ENCODE results near the gene PNPLA7.

The PNPLA7 gene

DNA sequence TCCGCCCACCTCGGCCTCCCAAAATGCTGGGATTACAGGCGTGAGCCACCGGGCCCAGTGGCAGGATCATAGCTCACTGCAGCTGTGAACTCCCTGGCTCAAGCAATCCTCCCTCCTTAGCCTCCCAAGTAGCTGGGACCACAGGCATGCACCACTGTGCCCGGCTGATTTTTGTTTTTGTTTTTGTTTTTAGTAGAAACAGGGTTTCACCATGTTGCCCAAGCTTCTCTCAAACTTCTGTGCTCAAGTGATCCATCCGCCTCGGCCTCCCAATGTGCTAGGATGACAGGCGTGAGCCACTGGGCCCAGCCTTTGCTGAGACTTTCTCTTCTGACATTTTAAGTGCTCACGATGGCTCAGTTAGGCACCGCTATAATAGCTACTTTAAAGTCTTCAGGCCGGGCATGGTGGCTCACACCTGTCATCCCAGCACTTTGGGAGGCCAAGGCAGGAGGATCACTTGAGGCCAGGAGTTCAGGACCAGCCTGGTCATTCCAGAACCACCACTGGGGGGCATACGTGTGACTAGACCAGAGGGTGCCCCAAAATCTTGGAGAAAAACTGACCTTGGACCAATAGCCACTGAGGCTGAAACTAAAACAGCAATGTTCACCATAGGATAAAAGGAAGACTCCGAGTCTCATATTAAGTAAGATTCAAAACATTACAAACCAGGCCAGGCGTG lies 106.0 kb downstream of the PNPLA7 start:
- CTCF ChIA-PET: no interaction called here

DNA sequence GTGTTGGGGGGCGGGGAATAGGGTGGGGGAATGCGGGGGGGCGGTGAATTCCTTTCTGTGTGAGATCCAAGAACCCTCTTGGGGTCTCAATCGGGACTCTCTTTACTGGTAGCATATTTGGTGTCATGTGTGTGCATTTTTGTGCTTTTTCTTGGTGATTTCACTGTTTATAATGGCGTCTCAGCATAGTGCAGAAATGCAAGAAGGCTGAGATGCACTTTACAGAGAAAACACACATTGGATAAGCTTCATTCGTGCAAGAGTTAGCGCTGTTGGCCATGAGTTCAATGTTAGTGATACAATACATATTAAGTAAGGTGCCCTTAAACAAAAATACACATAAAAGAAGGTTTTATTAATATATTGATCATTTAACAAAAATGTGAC lies 108.3 kb downstream of the PNPLA7 start:
- ChIA-PET CTCF (interaction anchor here (1.2 kb wide), 1 partner anchor 19 kb away, joined by 4 read pairs; the partner anchor contains the start of gene EXD3), POLR2A (interaction anchor here (1.0 kb wide), 1 partner anchor 19 kb away, joined by 5 read pairs; the partner anchor contains the start of genes EXD3 and NOXA1)
- no peak for TF ChIP-seq FOXM1 (IDR thresholded peaks at IDR 0.05; ENCODE audit: borderline replicate concordance)
- no peak for TF ChIP-seq CTBP1 (IDR thresholded peaks at IDR 0.05; ENCODE audit: borderline replicate concordance)
- no peak for TF ChIP-seq ARNT (IDR thresholded peaks at IDR 0.05)
- TF ChIP-seq ZNF384 (IDR thresholded peaks at IDR 0.05): no peak
- no peak for TF ChIP-seq SUZ12 (IDR thresholded peaks at IDR 0.05)
- TF ChIP-seq ELF4 (IDR thresholded peaks at IDR 0.05): no peak
- TF ChIP-seq LEF1 (IDR thresholded peaks at IDR 0.05; ENCODE audit: borderline replicate concordance): no peak
- TF ChIP-seq TARDBP (IDR thresholded peaks at IDR 0.05): no peak
- no peak for TF ChIP-seq L3MBTL2 (conservative IDR thresholded peaks at IDR 0.05)
- TF ChIP-seq SP1 (IDR thresholded peaks at IDR 0.05): no peak
- no peak for TF ChIP-seq NFRKB (IDR thresholded peaks at IDR 0.05)
- no peak for TF ChIP-seq FOXK2 (IDR thresholded peaks at IDR 0.05)
- no peak for DNase-seq (ENCODE audit: extremely low spot score)

More for the DNA sequence above, 106.0 kb downstream of the PNPLA7 start:
- DNase-seq (ENCODE audit: extremely low spot score): no peak
- POLR2A ChIA-PET: interaction anchor here (0.9 kb wide), 1 partner anchor 21 kb away, joined by 3 read pairs; the partner anchor contains the start of genes EXD3 and NOXA1
- no peak for TF ChIP-seq CTBP1 (IDR thresholded peaks at IDR 0.05; ENCODE audit: borderline replicate concordance)
- TF ChIP-seq FOXK2 (IDR thresholded peaks at IDR 0.05): no peak
- no peak for TF ChIP-seq BHLHE40 (IDR thresholded peaks at IDR 0.05; ENCODE audit: borderline replicate concordance)
- no peak for TF ChIP-seq HDGF (IDR thresholded peaks at IDR 0.05; ENCODE audit: borderline replicate concordance)
- TF ChIP-seq, protein P1, sequence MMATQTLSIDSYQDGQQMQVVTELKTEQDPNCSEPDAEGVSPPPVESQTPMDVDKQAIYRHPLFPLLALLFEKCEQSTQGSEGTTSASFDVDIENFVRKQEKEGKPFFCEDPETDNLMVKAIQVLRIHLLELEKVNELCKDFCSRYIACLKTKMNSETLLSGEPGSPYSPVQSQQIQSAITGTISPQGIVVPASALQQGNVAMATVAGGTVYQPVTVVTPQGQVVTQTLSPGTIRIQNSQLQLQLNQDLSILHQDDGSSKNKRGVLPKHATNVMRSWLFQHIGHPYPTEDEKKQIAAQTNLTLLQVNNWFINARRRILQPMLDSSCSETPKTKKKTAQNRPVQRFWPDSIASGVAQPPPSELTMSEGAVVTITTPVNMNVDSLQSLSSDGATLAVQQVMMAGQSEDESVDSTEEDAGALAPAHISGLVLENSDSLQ (IDR thresholded peaks at IDR 0.05): no peak
- no peak for TF ChIP-seq SP1 (IDR thresholded peaks at IDR 0.05)
- no peak for TF ChIP-seq NFRKB (IDR thresholded peaks at IDR 0.05)
- TF ChIP-seq L3MBTL2 (conservative IDR thresholded peaks at IDR 0.05): no peak
- TF ChIP-seq ZNF384 (IDR thresholded peaks at IDR 0.05): no peak
- TF ChIP-seq FOXM1 (IDR thresholded peaks at IDR 0.05; ENCODE audit: borderline replicate concordance): no peak
- TF ChIP-seq TARDBP (IDR thresholded peaks at IDR 0.05): no peak
- no peak for TF ChIP-seq ARNT (IDR thresholded peaks at IDR 0.05)
- no peak for TF ChIP-seq FOXA1 (IDR thresholded peaks at IDR 0.05)
- no peak for TF ChIP-seq SUZ12 (IDR thresholded peaks at IDR 0.05)

DNA sequence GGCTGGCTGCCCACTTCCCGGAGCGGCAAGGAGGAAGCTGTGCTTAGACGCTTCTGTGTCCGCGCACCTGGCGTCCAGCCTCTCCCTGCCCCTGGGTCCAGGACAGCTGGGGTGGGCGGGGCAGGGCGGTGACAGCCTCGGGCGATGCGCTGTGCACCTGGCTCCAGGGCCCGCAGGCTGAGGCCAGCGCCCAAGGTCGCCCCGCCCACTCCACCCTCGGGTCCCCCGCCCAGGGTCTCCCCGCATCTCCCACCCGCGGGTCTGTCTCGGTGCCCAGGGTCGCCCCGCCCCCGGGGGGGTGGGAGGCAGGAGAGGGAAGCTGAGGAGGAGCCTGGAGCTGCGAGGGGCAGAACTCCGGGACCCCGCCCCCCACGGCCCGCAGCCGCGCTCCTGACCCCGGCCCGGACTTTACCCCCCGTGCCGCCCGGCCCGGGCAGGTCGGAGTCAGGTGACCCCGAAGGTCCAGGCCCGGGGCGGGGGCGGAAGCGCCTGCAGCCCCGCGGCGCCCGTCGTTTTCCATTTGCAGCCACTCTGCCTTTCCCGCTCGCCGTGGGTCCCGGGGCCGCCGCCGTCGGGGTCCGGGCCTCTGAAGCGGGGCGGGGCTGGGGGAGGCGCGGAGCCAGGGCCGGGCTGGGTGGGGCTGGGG lies 108.8 kb downstream of the PNPLA7 start, which contains the start of gene ENTPD8:
Gene ENTPD8, minus strand, starts transcription at position 69 of the 646 bp plus-strand sequence. CDS start 3,072 bp downstream, outside the sequence.
- DNase-seq (ENCODE audit: extremely low spot score): peak; percentile 62
- no peak for TF ChIP-seq L3MBTL2 (conservative IDR thresholded peaks at IDR 0.05)
- TF ChIP-seq, protein P1 (IDR thresholded peaks at IDR 0.05): no peak
- no peak for TF ChIP-seq SP1 (IDR thresholded peaks at IDR 0.05)
- no peak for TF ChIP-seq LEF1 (IDR thresholded peaks at IDR 0.05; ENCODE audit: borderline replicate concordance)
- TF ChIP-seq ARNT (IDR thresholded peaks at IDR 0.05): no peak
- TF ChIP-seq TARDBP (IDR thresholded peaks at IDR 0.05): no peak
- TF ChIP-seq ELF4 (IDR thresholded peaks at IDR 0.05): no peak
- TF ChIP-seq HDGF (IDR thresholded peaks at IDR 0.05; ENCODE audit: borderline replicate concordance): no peak
- TF ChIP-seq NFRKB (IDR thresholded peaks at IDR 0.05): no peak
- no peak for TF ChIP-seq FOXA1 (IDR thresholded peaks at IDR 0.05)
- TF ChIP-seq FOXK2 (IDR thresholded peaks at IDR 0.05): no peak
- TF ChIP-seq ZNF384 (IDR thresholded peaks at IDR 0.05): no peak
- TF ChIP-seq BHLHE40 (IDR thresholded peaks at IDR 0.05; ENCODE audit: borderline replicate concordance): no peak
- TF ChIP-seq CTBP1 (IDR thresholded peaks at IDR 0.05; ENCODE audit: borderline replicate concordance): no peak
- no peak for TF ChIP-seq SUZ12 (IDR thresholded peaks at IDR 0.05)
- TF ChIP-seq FOXM1 (IDR thresholded peaks at IDR 0.05; ENCODE audit: borderline replicate concordance): no peak
- CTCF ChIA-PET: interaction anchor here (1.2 kb wide), 1 partner anchor 19 kb away, joined by 4 read pairs; the partner anchor contains the start of gene EXD3
- POLR2A ChIA-PET: interaction anchor here (1.0 kb wide), 1 partner anchor 18 kb away, joined by 5 read pairs; the partner anchor contains the start of genes EXD3 and NOXA1

DNA sequence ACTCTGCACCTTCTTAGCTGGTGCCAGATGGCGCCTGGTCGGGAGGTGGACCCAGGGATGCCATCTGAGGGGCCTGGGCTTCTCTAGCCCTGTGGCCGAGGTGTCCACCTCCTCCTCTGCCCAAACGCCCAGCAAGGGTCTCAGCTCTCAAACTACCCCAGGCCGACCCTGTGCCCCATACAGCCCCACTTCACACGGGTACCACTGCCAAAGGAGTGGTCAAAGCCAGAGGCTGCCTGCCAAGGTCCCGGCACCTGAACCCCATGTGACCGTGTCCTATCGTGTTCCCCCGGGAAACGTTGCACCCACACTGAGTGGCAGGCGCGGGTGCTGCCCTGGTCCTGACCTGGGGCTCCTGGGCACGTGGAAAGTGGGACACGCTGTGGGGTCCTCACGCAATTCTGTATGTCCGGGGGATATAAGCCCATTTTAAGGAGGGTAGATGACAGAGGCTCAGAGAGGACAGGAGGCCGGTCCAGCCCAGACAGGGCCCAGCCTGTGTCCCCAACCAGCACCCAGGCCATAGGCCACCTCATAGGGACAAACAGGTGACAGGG lies 111.0 kb downstream of the PNPLA7 start:
- DNase-seq (ENCODE audit: extremely low spot score): no peak
- POLR2A ChIA-PET: interaction anchor here (0.9 kb wide), 1 partner anchor 16 kb away, joined by 3 read pairs; the partner anchor contains the start of genes EXD3 and NOXA1
- CTCF ChIA-PET: no interaction called here
- no peak for TF ChIP-seq CTBP1 (IDR thresholded peaks at IDR 0.05; ENCODE audit: borderline replicate concordance)
- no peak for TF ChIP-seq FOXA1 (IDR thresholded peaks at IDR 0.05)
- TF ChIP-seq, protein P1 (IDR thresholded peaks at IDR 0.05): no peak
- no peak for TF ChIP-seq ELF4 (IDR thresholded peaks at IDR 0.05)
- TF ChIP-seq L3MBTL2 (conservative IDR thresholded peaks at IDR 0.05): no peak
- no peak for TF ChIP-seq FOXK2 (IDR thresholded peaks at IDR 0.05)
- TF ChIP-seq FOXM1 (IDR thresholded peaks at IDR 0.05; ENCODE audit: borderline replicate concordance): no peak

DNA sequence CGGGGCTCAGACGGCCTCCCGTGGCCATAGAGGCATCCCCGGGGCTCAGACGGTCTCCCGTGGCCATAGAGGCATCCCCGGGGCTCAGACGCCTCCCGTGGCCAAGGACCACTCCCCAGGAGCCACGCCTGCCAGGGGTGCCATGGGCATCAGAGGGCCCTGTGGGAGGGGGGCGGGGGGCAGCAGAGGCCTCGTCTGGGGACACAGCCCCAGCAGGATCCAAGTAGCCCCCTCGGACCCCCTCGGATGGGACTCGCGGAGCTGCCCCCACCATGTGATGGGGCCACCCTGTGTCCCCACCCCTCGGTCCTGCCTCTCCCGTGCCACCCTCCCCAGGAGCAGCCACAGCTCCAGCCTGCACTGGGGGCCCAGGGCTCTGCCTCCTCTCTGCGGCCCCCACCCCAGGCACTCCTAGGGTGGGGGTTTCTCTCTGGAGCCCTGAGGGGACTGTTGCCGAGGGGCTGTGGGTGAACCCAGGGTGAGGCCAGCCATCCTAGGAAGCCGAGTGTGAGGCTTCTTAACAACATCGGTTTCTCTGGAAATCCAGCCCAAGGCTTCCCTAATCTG lies 111.5 kb downstream of the PNPLA7 start:
- ChIA-PET CTCF (no interaction called here), POLR2A (interaction anchor here (0.9 kb wide), 1 partner anchor 16 kb away, joined by 3 read pairs; the partner anchor contains the start of genes EXD3 and NOXA1)
- DNase-seq (ENCODE audit: extremely low spot score): no peak
- TF ChIP-seq BHLHE40 (IDR thresholded peaks at IDR 0.05; ENCODE audit: borderline replicate concordance) (no peak), ELF4 (IDR thresholded peaks at IDR 0.05) (no peak), FOXM1 (IDR thresholded peaks at IDR 0.05; ENCODE audit: borderline replicate concordance) (no peak), ARNT (IDR thresholded peaks at IDR 0.05) (no peak)
- TF ChIP-seq, protein P1 (IDR thresholded peaks at IDR 0.05): no peak

All from HEK293T (cell line).